BJ (cell line): Measurements from ENCODE around the gene MRGPRG. TPM values are rescaled to one million over a fixed set of nuclear protein-coding genes. Genes with fewer than 3 reads are reported as not detected.

Experiments used
- CTCF ChIA-PET: fragments of 350-600 bp; formaldehyde crosslinking; extraction: SDS; loops from one replicate; lab custom pipeline; 2021; ENCODE audit warnings: antibody characterized with exemption, inconsistent platforms; lab: Yijun Ruan, JAX
- POLR2A ChIA-PET: fragments of 300-600 bp; sonication (Branson Sonifier 250); formaldehyde crosslinking; extraction: SDS; loops from one replicate; lab custom pipeline; 2021; ENCODE audit warnings: antibody characterized with exemption; lab: Charles Lee
- DNase-seq: peaks from one replicate; pipeline ENCODE4 v3.0.0-alpha.2; 2011; ENCODE audit warnings: low read depth
- H3K27me3 ChIP-seq: 2 replicates; pipeline ENCODE4 v1.6.0; 2011; ENCODE audit warnings: low read length; ENCODE audit not compliant: control insufficient read depth, insufficient read depth
- H3K36me3 ChIP-seq: 2 replicates; pipeline ENCODE4 v1.5.1; 2011; ENCODE audit warnings: low read length; ENCODE audit not compliant: control insufficient read depth, insufficient read depth
- H3K4me3 ChIP-seq: 2 replicates; pipeline ENCODE4 v1.5.1; 2011; ENCODE audit warnings: low read depth, mild to moderate bottlenecking, control low read depth, low read length
- CTCF ChIP-seq: IDR thresholded peaks from 2 replicates; pipeline ENCODE4 v1.5.1; 2011; ENCODE audit warnings: low read depth, mild to moderate bottlenecking, control low read depth, inconsistent platforms, low read length, moderate library complexity; ENCODE audit not compliant: insufficient read depth
- polyA plus RNA-seq: library from polyadenylated mRNA; depleted of rRNA; stranded (reverse); fragments of >200 nt; gene quantifications from 2 replicates; pipeline ENCODE4 v1.2.3, GENCODE V29; 2011

The MRGPRG gene
- polyA plus RNA-seq, 1 experiment = not detected

GRCh38 chr11:3220521-3221407 lies 2.2 kb upstream of the MRGPRG start:
- no peak for TF ChIP-seq CTCF
- POLR2A ChIA-PET = no interaction called here
- Histone ChIP-seq H3K27me3 (peaks cover 18% of the 10 kb centered on the region), H3K4me3 (no peak overlapping the region), H3K36me3 (no peaks in the 10 kb centered on the region)
- CTCF ChIA-PET = interaction anchor here (1.3 kb wide), 1 partner anchor 51 kb away, joined by 4 read pairs; no protein-coding TSS in a partner anchor
- no peak for DNase-seq

DNA sequence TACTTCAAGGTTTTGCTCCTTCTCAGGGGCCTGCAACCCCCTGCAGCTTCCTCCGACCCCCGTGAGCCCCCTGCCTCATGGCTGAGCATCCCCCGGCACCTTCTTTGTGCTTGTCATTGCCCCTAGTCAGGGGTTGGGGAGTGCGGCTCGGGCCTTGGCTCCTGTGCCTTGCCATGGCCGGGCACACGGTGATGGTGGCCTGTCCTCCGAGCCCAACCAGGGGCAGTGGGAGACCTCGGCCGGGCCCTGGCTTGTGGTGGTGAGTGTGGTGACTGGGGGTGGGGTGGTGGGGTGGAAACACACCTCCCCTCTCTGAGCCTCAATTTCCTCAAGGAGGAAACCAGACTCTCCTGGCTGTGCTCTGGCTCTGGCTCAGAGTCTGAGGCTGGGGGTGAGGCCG lies 1.5 kb upstream of the MRGPRG start:
- POLR2A ChIA-PET = no interaction called here
- Histone ChIP-seq H3K27me3 (peaks cover 21% of the 10 kb centered on the region), H3K36me3 (no peaks in the 10 kb centered on the region), H3K4me3 (no peak overlapping the region)
- CTCF ChIA-PET = no interaction called here
- DNase-seq = no peak
- no peak for TF ChIP-seq CTCF

GRCh38 chr11:3219281-3219892 lies 774 bp upstream of the MRGPRG start:
- ChIA-PET POLR2A (no interaction called here), CTCF (no interaction called here)
- no peaks in the 10 kb centered on the region for H3K36me3 ChIP-seq
- no peak for TF ChIP-seq CTCF
- peaks cover 23% of the 10 kb centered on the region for H3K27me3 ChIP-seq
- H3K4me3 ChIP-seq = no peak overlapping the region
- no peak for DNase-seq

GRCh38 chr11:3217818-3218482 lies 663 bp downstream of the MRGPRG start:
- H3K27me3 ChIP-seq = peaks cover 16% of the 10 kb centered on the region
- TF ChIP-seq CTCF = no peak
- no peak for DNase-seq
- ChIA-PET CTCF (interaction anchor here (1.0 to 2.8 kb wide), 2 partner anchors 8 to 10 kb away, joined by 3 to 14 read pairs; no protein-coding TSS in a partner anchor), POLR2A (no interaction called here)
- H3K4me3 ChIP-seq = no peak overlapping the region
- no peaks in the 10 kb centered on the region for H3K36me3 ChIP-seq
